Psoas muscle (tissue), 8 donors: ENCODE data around the gene CST11. TPM values are rescaled to one million over a fixed set of nuclear protein-coding genes. Genes with fewer than 3 reads are reported as not detected.

Experiments
- ATAC-seq, 4 donors: fragments of 200-7000 bp; cut with Tn5 transposase; one replicate each; pipeline ENCODE4 v1.9.1; 2020; ENCODE audit warnings: moderate library complexity in 3 of 4, mild to moderate bottlenecking in 2 of 4
- DNase-seq, 2 donors: peaks; one replicate each; pipeline ENCODE4 v3.0.0-alpha.2; 2020
- H3K27ac ChIP-seq: fragments of 200-600 bp; one replicate; pipeline ENCODE4 v1.8.0; 2022
- H3K27me3 ChIP-seq, 3 donors: fragments of 200-600 bp in 1 of 3; one replicate each; pipeline versions ENCODE4 v1.6.1 to v1.8.0; 2013 to 2022; ENCODE audit warnings: low read length in 2 of 3, mild to moderate bottlenecking in 2 of 3, moderate library complexity in 1 of 3; ENCODE audit not compliant: insufficient read depth in 3 of 3
- H3K36me3 ChIP-seq, 2 donors: fragments of 200-600 bp in 1 of 2; one replicate each; pipeline versions ENCODE4 v1.6.1 to v1.8.0; 2013 to 2022; ENCODE audit warnings: low read depth in 1 of 2, mild to moderate bottlenecking in 1 of 2, moderate library complexity in 1 of 2; ENCODE audit not compliant: insufficient read depth in 1 of 2
- H3K4me1 ChIP-seq: fragments of 200-600 bp; one replicate; pipeline ENCODE4 v1.8.0; 2022
- H3K4me3 ChIP-seq: fragments of 200-600 bp; one replicate; pipeline ENCODE4 v1.8.0; 2022; ENCODE audit warnings: mild to moderate bottlenecking
- H3K9me3 ChIP-seq: fragments of 200-600 bp; one replicate; pipeline ENCODE4 v1.8.0; 2022
- CTCF ChIP-seq: fragments of 200-600 bp; IDR thresholded peaks from one replicate; pipeline ENCODE4 v1.8.0; 2022; ENCODE audit warnings: antibody characterized with exemption
- WGBS, 3 donors: extraction: QIAGEN DNeasy Blood & Tissue Kit; methylation state at CpG; one replicate each; pipeline versions ENCODE4 v1.1.6 to v1.1.7; 2013; 5-methylcytosine and 5-hydroxymethylcytosine counted together
- intact Hi-C, 2 donors: fragments of 100-400 bp; cut with DNase I; formaldehyde crosslinking; loops; one replicate each; pipeline versions ENCODE4 v1.11.0 to v1.14.2; 2022
- polyA plus RNA-seq, 3 donors: library from polyadenylated mRNA; stranded (reverse); fragments of 200-250 nt; gene quantifications; one replicate each; pipeline ENCODE4 v1.2.3, GENCODE V29; 2013
- total RNA-seq, 4 donors: library from RNA; stranded (reverse); fragmentation: NEBNext Ultra II Directional in 2 of 4; extraction: Animal tissue kit (Norgen Biotek cat#: 25700) in 2 of 4; gene quantifications; one replicate each; pipeline versions ENCODE4 v1.2.1 to v1.2.4, GENCODE V29; 2021 to 2023
- donor health status: healthy with polysubstance abuse.
- donor health status: DM: no; HTN: no; CAD: no; lungs with moderate emphysema.
- donor health status: Bipolar disorder and iron deficiency.
- donor health status: healthy.
- donor health status: DM: yes; HTN: yes; CAD: no.
- donor health status: DM: no; HTN: no; CAD: no.
- donor health status: DM: no; HTN: no; CAD: no.
- donor health status: DM: yes; HTN: yes; CAD: no.

Gene CST11
- total and polyA plus RNA-seq, 7 donors, result not detected

GRCh38 chr20:23482138-23482537 is 29.5 kb upstream of the CST11 start:
- DNase-seq (no peak), ATAC-seq (no peak)
- H3K27ac ChIP-seq, result no peak overlapping the region
- 66 to 75% (median 73%) methylated on average over 2 of the region's 2 CpGs for WGBS, 3 donors
- no peaks in the 10 kb centered on the region for H3K36me3 ChIP-seq
- peaks cover 4% of the 10 kb centered on the region for H3K9me3 ChIP-seq
- no peaks in the 10 kb centered on the region for H3K4me1 ChIP-seq
- H3K27me3 ChIP-seq, result no peaks in the 10 kb centered on the region
- intact Hi-C loops, result no loop called here
- no peak for TF ChIP-seq CTCF
- no peak overlapping the region for H3K4me3 ChIP-seq

GRCh38 chr20:23479043-23479442 is 26.4 kb upstream of the CST11 start:
- DNase-seq (no peak), ATAC-seq (no peak)
- 68 to 84% (median 76%) methylated on average over 4 of the region's 4 CpGs for WGBS, 3 donors
- intact Hi-C loops, result loop anchor here in 1 of 2 donors (5.0 kb wide), 1 partner anchor 1483 kb away; no protein-coding TSS in a partner anchor
- Histone ChIP-seq H3K4me1 (no peaks in the 10 kb centered on the region), H3K36me3 (no peaks in the 10 kb centered on the region), H3K27me3 (no peaks in the 10 kb centered on the region), H3K9me3 (no peaks in the 10 kb centered on the region), H3K27ac (no peak overlapping the region), H3K4me3 (no peak overlapping the region)
- TF ChIP-seq CTCF, result no peak

- no peak for ATAC-seq
- no peak overlapping the region for H3K4me3 ChIP-seq
- TF ChIP-seq CTCF, result no peak
These were observed 24.5 kb upstream of the CST11 start for GRCh38 chr20:23477223-23477622.

GRCh38 chr20:23476015-23476754 is 23.5 kb upstream of the CST11 start:
- no peak for ATAC-seq
- DNase-seq, result no peak
- 65 to 87% (median 74%) methylated on average over 6 of the region's 6 CpGs for WGBS, 3 donors
- Histone ChIP-seq H3K36me3 (no peaks in the 10 kb centered on the region), H3K27me3 (no peaks in the 10 kb centered on the region), H3K4me1 (no peaks in the 10 kb centered on the region), H3K27ac (no peak overlapping the region), H3K4me3 (no peak overlapping the region), H3K9me3 (no peaks in the 10 kb centered on the region)
- intact Hi-C loops, result loop anchor here in 1 of 2 donors (5.0 kb wide), 1 partner anchor 1486 kb away; no protein-coding TSS in a partner anchor
- TF ChIP-seq CTCF, result no peak

More at GRCh38 chr20:23477223-23477622, 24.5 kb upstream of the CST11 start:
- intact Hi-C loops, result loop anchor here in 1 of 2 donors (5.0 kb wide), 1 partner anchor 1485 kb away; no protein-coding TSS in a partner anchor
- H3K27me3 ChIP-seq, result no peaks in the 10 kb centered on the region
- no peaks in the 10 kb centered on the region for H3K4me1 ChIP-seq
- H3K36me3 ChIP-seq, result no peaks in the 10 kb centered on the region
- H3K27ac ChIP-seq, result no peak overlapping the region
- 76 to 81% (median 78%) methylated on average over 3 of the region's 3 CpGs for WGBS, 3 donors
- H3K9me3 ChIP-seq, result no peaks in the 10 kb centered on the region
- DNase-seq, result no peak
